Neutrophil (primary cell): ENCODE results near the gene SYCP2.
"Not testable (repeated sequence)": the region's sequence is repeated elsewhere in the genome, so short reads cannot be mapped to it uniquely, and the experiment has no call there.

Source experiments
- H3K27ac ChIP-seq: fragments of 200-600 bp; sonication (generic); 2 replicates; pipeline ENCODE4 v1.5.1; 2016; ENCODE audit warnings: mild to moderate bottlenecking, moderate library complexity
- H3K27me3 ChIP-seq: fragments of 200-600 bp; sonication (generic); 2 replicates; pipeline ENCODE4 v1.6.0; 2016; ENCODE audit warnings: mild to moderate bottlenecking
- H3K36me3 ChIP-seq: fragments of 200-600 bp; sonication (generic); 2 replicates; pipeline ENCODE4 v1.5.1; 2017
- H3K4me1 ChIP-seq, 2 experiments: fragments of 200-600 bp in 1 of 2; sonication (generic) in 1 of 2; 1 replicate in 1 of 2; 2 replicates in 1 of 2; pipeline versions ENCODE4 v1.5.1 to v1.6.1; 2013 to 2016; ENCODE audit warnings: low read depth in 1 of 2, low read length in 1 of 2, mild to moderate bottlenecking in 1 of 2, moderate library complexity in 1 of 2; ENCODE audit not compliant: control insufficient read depth in 1 of 2, insufficient read depth in 1 of 2
- H3K4me3 ChIP-seq, 2 experiments: fragments of 200-600 bp in 1 of 2; sonication (generic) in 1 of 2; 1 replicate in 1 of 2; 2 replicates in 1 of 2; pipeline ENCODE4 v1.5.1; 2013 to 2016; ENCODE audit warnings: low read depth in 1 of 2, low read length in 1 of 2, mild to moderate bottlenecking in 1 of 2, moderate library complexity in 1 of 2
- H3K9me3 ChIP-seq: fragments of 200-600 bp; sonication (generic); 2 replicates; pipeline ENCODE4 v1.5.1; 2016
- TF ChIP-seq, protein P1 (sequence below): fragments of 200-600 bp; sonication (generic); IDR thresholded peaks from 2 replicates; pipeline ENCODE4 v1.5.1; 2016; ENCODE audit warnings: antibody characterized with exemption

SYCP2 gene

GRCh38 chr20:59858425-59858824 is 75.0 kb downstream of the SYCP2 start:
- Histone ChIP-seq H3K27me3 (no peaks in the 10 kb centered on the region), H3K27ac (no peak overlapping the region), H3K9me3 (no peaks in the 10 kb centered on the region), H3K4me3 (no peak overlapping the region), H3K36me3 (no peaks in the 10 kb centered on the region), H3K4me1 (no peaks in the 10 kb centered on the region)
- TF ChIP-seq, protein P1, sequence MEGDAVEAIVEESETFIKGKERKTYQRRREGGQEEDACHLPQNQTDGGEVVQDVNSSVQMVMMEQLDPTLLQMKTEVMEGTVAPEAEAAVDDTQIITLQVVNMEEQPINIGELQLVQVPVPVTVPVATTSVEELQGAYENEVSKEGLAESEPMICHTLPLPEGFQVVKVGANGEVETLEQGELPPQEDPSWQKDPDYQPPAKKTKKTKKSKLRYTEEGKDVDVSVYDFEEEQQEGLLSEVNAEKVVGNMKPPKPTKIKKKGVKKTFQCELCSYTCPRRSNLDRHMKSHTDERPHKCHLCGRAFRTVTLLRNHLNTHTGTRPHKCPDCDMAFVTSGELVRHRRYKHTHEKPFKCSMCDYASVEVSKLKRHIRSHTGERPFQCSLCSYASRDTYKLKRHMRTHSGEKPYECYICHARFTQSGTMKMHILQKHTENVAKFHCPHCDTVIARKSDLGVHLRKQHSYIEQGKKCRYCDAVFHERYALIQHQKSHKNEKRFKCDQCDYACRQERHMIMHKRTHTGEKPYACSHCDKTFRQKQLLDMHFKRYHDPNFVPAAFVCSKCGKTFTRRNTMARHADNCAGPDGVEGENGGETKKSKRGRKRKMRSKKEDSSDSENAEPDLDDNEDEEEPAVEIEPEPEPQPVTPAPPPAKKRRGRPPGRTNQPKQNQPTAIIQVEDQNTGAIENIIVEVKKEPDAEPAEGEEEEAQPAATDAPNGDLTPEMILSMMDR: no peak

DNA sequence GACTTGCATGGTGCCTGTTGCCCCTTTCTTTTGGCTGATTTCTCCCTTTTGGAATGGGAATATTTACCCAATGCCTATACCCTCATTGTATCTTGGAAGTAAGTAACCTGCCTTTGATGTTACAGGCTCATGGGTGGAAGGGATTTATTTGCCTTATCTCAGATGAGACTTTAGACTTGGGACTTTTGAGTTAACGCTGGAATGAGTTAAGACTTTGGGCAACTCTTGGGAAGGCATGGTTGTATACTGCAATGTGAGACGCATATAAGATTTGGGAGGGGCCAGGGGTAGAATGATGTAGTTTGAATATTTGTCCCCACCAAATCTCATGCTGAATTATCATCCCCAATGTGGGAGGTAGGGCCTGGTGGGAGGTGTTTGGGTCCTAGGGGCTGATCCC is 75.5 kb downstream of the SYCP2 start:
- TF ChIP-seq, protein P1: no peak
- Histone ChIP-seq H3K27ac (no peak overlapping the region), H3K9me3 (no peaks in the 10 kb centered on the region), H3K36me3 (no peaks in the 10 kb centered on the region), H3K4me1 (no peaks in the 10 kb centered on the region), H3K27me3 (no peaks in the 10 kb centered on the region), H3K4me3 (no peak overlapping the region)

DNA sequence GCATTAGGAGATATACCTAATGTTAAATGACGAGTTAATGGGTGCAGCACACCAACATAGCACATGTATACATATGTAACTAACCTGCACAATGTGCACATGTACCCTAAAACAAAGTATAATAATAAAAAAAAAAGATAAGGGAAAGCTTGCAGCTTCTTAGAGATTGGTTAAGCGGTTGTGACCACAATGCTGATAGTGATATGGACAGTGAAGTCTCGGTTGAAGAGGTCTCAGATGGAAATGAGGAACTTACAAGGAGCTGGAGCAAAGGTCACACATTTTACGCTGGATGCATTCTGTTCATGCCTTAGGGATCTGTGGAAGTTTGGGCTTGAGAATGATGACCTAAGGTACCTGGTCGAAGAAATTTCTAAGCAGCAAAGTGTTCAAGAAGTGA is 76.5 kb downstream of the SYCP2 start:
- H3K36me3 ChIP-seq, H3K9me3 ChIP-seq, H3K4me1 ChIP-seq, H3K27ac ChIP-seq, H3K4me3 ChIP-seq, H3K27me3 ChIP-seq: not testable (repeated sequence)

- H3K27ac ChIP-seq, H3K4me1 ChIP-seq, H3K4me3 ChIP-seq, H3K9me3 ChIP-seq, H3K27me3 ChIP-seq, H3K36me3 ChIP-seq: not testable (repeated sequence)
Observed at GRCh38 chr20:59856526-59856925, 76.9 kb downstream of the SYCP2 start.

- Histone ChIP-seq H3K9me3 (no peaks in the 10 kb centered on the region), H3K36me3 (no peaks in the 10 kb centered on the region), H3K27me3 (no peaks in the 10 kb centered on the region), H3K4me1 (no peaks in the 10 kb centered on the region), H3K4me3 (no peak overlapping the region), H3K27ac (no peak overlapping the region)
- TF ChIP-seq, protein P1: peak; percentile 19
Observed at GRCh38 chr20:59850018-59850641, 83.3 kb downstream of the SYCP2 start.

DNA sequence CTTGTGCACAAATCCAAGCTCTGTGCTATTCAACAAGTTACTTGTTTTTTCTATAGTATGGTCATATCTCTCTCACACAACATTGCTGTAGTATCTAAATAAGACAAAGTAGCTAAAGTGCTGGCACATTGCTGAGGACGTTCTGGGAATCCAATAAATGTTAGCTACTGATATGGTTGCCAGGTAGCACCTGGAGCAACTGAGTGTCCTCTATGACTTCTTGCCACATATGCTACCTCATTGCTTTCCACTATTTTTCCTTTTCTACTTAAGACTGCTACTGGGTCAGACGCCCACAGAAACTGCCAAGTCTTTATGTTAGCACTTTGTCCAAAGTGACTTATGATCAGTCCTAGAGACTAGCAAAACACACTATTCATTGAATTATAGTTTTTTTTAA is 85.3 kb downstream of the SYCP2 start:
- no peaks in the 10 kb centered on the region for H3K9me3 ChIP-seq
- TF ChIP-seq, protein P1: no peak
- H3K36me3 ChIP-seq: no peaks in the 10 kb centered on the region
- H3K4me1 ChIP-seq: no peaks in the 10 kb centered on the region
- no peak overlapping the region for H3K27ac ChIP-seq
- no peaks in the 10 kb centered on the region for H3K27me3 ChIP-seq
- H3K4me3 ChIP-seq: no peak overlapping the region

- peaks cover 11% of the 10 kb centered on the region for H3K27me3 ChIP-seq
- H3K27ac ChIP-seq: no peak overlapping the region
- H3K4me1 ChIP-seq: no peaks in the 10 kb centered on the region
- no peaks in the 10 kb centered on the region for H3K9me3 ChIP-seq
- TF ChIP-seq, protein P1: no peak
- H3K4me3 ChIP-seq: no peak overlapping the region
- no peaks in the 10 kb centered on the region for H3K36me3 ChIP-seq
Observed at GRCh38 chr20:59845472-59845871, 88.0 kb downstream of the SYCP2 start.
